Fibroblast of lung (primary cell): ENCODE results near the gene DUSP1. TPM values are rescaled to one million over a fixed set of nuclear protein-coding genes. Genes with fewer than 3 reads are reported as not detected.

Experiments
- DNase-seq, 2 donors: peaks; one replicate each; pipeline versions ENCODE4 v3.0.0 to v3.0.0-alpha.2; 2010; ENCODE audit warnings: low read depth in 2 of 2
- H2AFZ ChIP-seq: 2 replicates; pipeline ENCODE4 v1.5.1; 2012; ENCODE audit warnings: low read length, control low read depth, inconsistent platforms
- H3K27ac ChIP-seq: 2 replicates; pipeline ENCODE4 v1.5.1; 2011; ENCODE audit warnings: low read length, control low read depth; ENCODE audit not compliant: insufficient read depth
- H3K27me3 ChIP-seq: 2 replicates; pipeline ENCODE4 v1.5.1; 2011; ENCODE audit warnings: mild to moderate bottlenecking, low read length; ENCODE audit not compliant: control insufficient read depth, insufficient read depth
- H3K36me3 ChIP-seq: 2 replicates; pipeline ENCODE4 v1.5.1; 2011; ENCODE audit warnings: low read length; ENCODE audit not compliant: control insufficient read depth, insufficient read depth
- H3K4me1 ChIP-seq: 2 replicates; pipeline ENCODE4 v1.5.1; 2011; ENCODE audit warnings: low read length; ENCODE audit not compliant: control insufficient read depth, insufficient read depth; ENCODE audit errors: extremely low read depth
- H3K4me2 ChIP-seq: 2 replicates; pipeline ENCODE4 v1.5.1; 2011; ENCODE audit warnings: low read length, control low read depth; ENCODE audit not compliant: insufficient read depth; ENCODE audit errors: extremely low read depth
- H3K4me3 ChIP-seq, 4 experiments: fragments of 200-600 bp in 1 of 4; sonication (generic) in 1 of 4; replicated peaks in 1 of 4; 2 replicates each; pipeline ENCODE4 v1.5.1; 2011 to 2016; ENCODE audit warnings: low read length in 4 of 4, low read depth in 3 of 4, mild to moderate bottlenecking in 3 of 4, control low read depth in 2 of 4, inconsistent platforms in 1 of 4, mixed read lengths in 1 of 4; ENCODE audit not compliant: insufficient read depth in 1 of 4; ENCODE audit errors: control extremely low read depth in 1 of 4
- H3K79me2 ChIP-seq: 2 replicates; pipeline ENCODE4 v1.5.1; 2012; ENCODE audit warnings: mild to moderate bottlenecking, low read length, inconsistent platforms; ENCODE audit not compliant: control insufficient read depth, insufficient read depth
- H3K9ac ChIP-seq: 2 replicates; pipeline ENCODE4 v1.5.1; 2011; ENCODE audit warnings: mild to moderate bottlenecking, low read length, control low read depth; ENCODE audit not compliant: insufficient read depth
- H3K9me3 ChIP-seq: 2 replicates; pipeline ENCODE4 v1.5.1; 2012; ENCODE audit warnings: low read depth, low read length; ENCODE audit not compliant: control insufficient read depth, insufficient read depth
- H4K20me1 ChIP-seq: 2 replicates; pipeline ENCODE4 v1.5.1; 2011; ENCODE audit warnings: low read length; ENCODE audit not compliant: control insufficient read depth, insufficient read depth; ENCODE audit errors: extremely low read depth
- CTCF ChIP-seq, 2 donors: IDR thresholded peaks in 1 of 2; conservative IDR thresholded peaks in 1 of 2; 1 replicate in 1 of 2; 2 replicates in 1 of 2; pipeline ENCODE4 v1.5.1; 2011 to 2012; ENCODE audit warnings: low read length in 2 of 2, control low read depth in 1 of 2, inconsistent platforms in 1 of 2, low read depth in 1 of 2, mild to moderate bottlenecking in 1 of 2
- EZH2 ChIP-seq: IDR thresholded peaks from 2 replicates; pipeline ENCODE4 v1.5.1; 2012; ENCODE audit warnings: low read length, control low read depth, mild to moderate bottlenecking; ENCODE audit errors: missing control alignments
- polyA plus RNA-seq, 2 donors: library from polyadenylated mRNA; depleted of rRNA in 1 of 2; stranded (reverse) in 1 of 2; unstranded in 1 of 2; fragments of >200 nt; gene quantifications; 2 replicates each; pipeline ENCODE4 v1.2.1, GENCODE V29; 2011 to 2012; ENCODE audit warnings: missing spikeins in 1 of 2
- total RNA-seq: library from RNA; depleted of rRNA; stranded (reverse); fragments of >200 nt; gene quantifications from 2 replicates; pipeline ENCODE4 v1.2.1, GENCODE V29; 2014

The DUSP1 gene
- total and polyA plus RNA-seq, 2 donors (not counting 1 experiment from before 2014, with no cell fraction given) = 121 to 148 TPM

- no peaks in the 10 kb centered on the region for H3K27me3 ChIP-seq
- no peak for DNase-seq
- no peaks in the 10 kb centered on the region for H3K79me2 ChIP-seq
These were observed 44.0 kb downstream of the DUSP1 start for GRCh38 chr5:172726966-172727365.

GRCh38 chr5:172725785-172726184 is 45.2 kb downstream of the DUSP1 start:
- Histone ChIP-seq H3K9me3 (no peaks in the 10 kb centered on the region), H3K79me2 (no peaks in the 10 kb centered on the region), H3K4me1 (no peaks in the 10 kb centered on the region), H4K20me1 (no peaks in the 10 kb centered on the region), H2AFZ (no peak overlapping the region), H3K27me3 (no peaks in the 10 kb centered on the region), H3K36me3 (no peaks in the 10 kb centered on the region), H3K4me2 (no peak overlapping the region), H3K9ac (no peak overlapping the region), H3K4me3 (no peak overlapping the region), H3K27ac (no peak overlapping the region)
- no peak for DNase-seq
- TF ChIP-seq CTCF (conservative IDR thresholded peaks at IDR 0.05 in 1 of 2, IDR thresholded peaks at IDR 0.05 in 1 of 2; ENCODE audit: low read depth in 1 of 2, low read length in 2 of 2) = no peak
- TF ChIP-seq EZH2 = no peak

More at GRCh38 chr5:172726966-172727365, 44.0 kb downstream of the DUSP1 start:
- no peak overlapping the region for H3K27ac ChIP-seq
- no peak overlapping the region for H3K4me3 ChIP-seq
- H3K9me3 ChIP-seq = no peaks in the 10 kb centered on the region
- H3K36me3 ChIP-seq = no peaks in the 10 kb centered on the region
- H3K4me2 ChIP-seq = no peak overlapping the region
- TF ChIP-seq EZH2 (no peak), CTCF (conservative IDR thresholded peaks at IDR 0.05 in 1 of 2, IDR thresholded peaks at IDR 0.05 in 1 of 2; ENCODE audit: low read depth in 1 of 2, low read length in 2 of 2) (no peak)
- no peak overlapping the region for H2AFZ ChIP-seq
- H3K4me1 ChIP-seq = no peaks in the 10 kb centered on the region
- H3K9ac ChIP-seq = no peak overlapping the region
- no peaks in the 10 kb centered on the region for H4K20me1 ChIP-seq

GRCh38 chr5:172725273-172725672 is 45.7 kb downstream of the DUSP1 start:
- Histone ChIP-seq H3K9me3 (no peaks in the 10 kb centered on the region), H3K4me3 (no peak overlapping the region), H3K79me2 (no peaks in the 10 kb centered on the region), H3K27ac (no peak overlapping the region), H3K4me1 (no peaks in the 10 kb centered on the region), H3K36me3 (no peaks in the 10 kb centered on the region), H3K4me2 (no peak overlapping the region), H2AFZ (no peak overlapping the region), H4K20me1 (no peaks in the 10 kb centered on the region), H3K9ac (no peak overlapping the region), H3K27me3 (no peaks in the 10 kb centered on the region)
- no peak for DNase-seq
- TF ChIP-seq CTCF (conservative IDR thresholded peaks at IDR 0.05 in 1 of 2, IDR thresholded peaks at IDR 0.05 in 1 of 2; ENCODE audit: low read depth in 1 of 2, low read length in 2 of 2) (no peak), EZH2 (no peak)
